ENCODE results near the gene TMEM181. TPM values are rescaled to one million over a fixed set of nuclear protein-coding genes. Genes with fewer than 3 reads are reported as not detected.

Gene TMEM181
- polyA plus RNA-seq, 1 of the 3 experiments (the other 2 are of a cell fraction) = 19.5 TPM

- CTCF ChIA-PET = interaction anchor here (1.5 kb wide), 1 partner anchor 311 kb away, joined by 5 read pairs; no protein-coding TSS in a partner anchor
- Histone ChIP-seq H2AFZ (ENCODE audit: low read depth) (no peak overlapping the region), H3K9me2 (no peaks in the 10 kb centered on the region), H3K9ac (no peak overlapping the region), H3K4me2 (no peak overlapping the region), H3K27me3 (ENCODE audit: insufficient read depth) (no peaks in the 10 kb centered on the region), H3K9me3 (peaks cover 8% of the 10 kb centered on the region; the same call in 1 of the 2 replicates), H3K27ac (ENCODE audit: low read depth in 2 of 2, low read length in 1 of 2) (no peak overlapping the region), H3K79me2 (ENCODE audit: insufficient read depth) (no peaks in the 10 kb centered on the region), H3F3A (replicated peaks; ENCODE audit: insufficient read depth) (no peaks in the 10 kb centered on the region), H3K4me3 (ENCODE audit: low read depth in 2 of 2, low read length in 1 of 2) (no peak overlapping the region), H3K4me1 (ENCODE audit: control insufficient read depth in 1 of 2, insufficient read depth in 2 of 2, low read depth in 1 of 2, low read length in 1 of 2) (peaks cover 0 to 4% of the 10 kb centered on the region in 2 experiments; a peak in 1 of 4 replicates), H3K36me3 (replicated peaks in 1 of 2; ENCODE audit: control insufficient read depth in 1 of 2, insufficient read depth in 2 of 2, low read length in 1 of 2) (no peaks in the 10 kb centered on the region), H4K20me1 (ENCODE audit: insufficient read depth) (no peaks in the 10 kb centered on the region)
- POLR2A ChIA-PET = no interaction called here
- TF ChIP-seq ZBTB33 (IDR thresholded peaks at IDR 0.05; ENCODE audit: borderline replicate concordance, low read depth) = no peak
- 96% methylated on average over 2 of the region's 2 CpGs for WGBS (ENCODE audit: low lambda C conversion rate)
- no peak for DNase-seq
These were observed 27.9 kb upstream of the TMEM181 start for GRCh38 chr6:158531970-158532369.

GRCh38 chr6:158536084-158536890 is 23.6 kb upstream of the TMEM181 start:
- Histone ChIP-seq H3K79me2 (ENCODE audit: insufficient read depth) (no peaks in the 10 kb centered on the region), H3K36me3 (replicated peaks in 1 of 2; ENCODE audit: control insufficient read depth in 1 of 2, insufficient read depth in 2 of 2, low read length in 1 of 2) (no peaks in the 10 kb centered on the region), H3K27ac (ENCODE audit: low read depth in 2 of 2, low read length in 1 of 2) (peak overlapping the region in 1 of 2 experiments; percentile 87; a peak in 2 of 4 replicates), H4K20me1 (ENCODE audit: insufficient read depth) (no peaks in the 10 kb centered on the region), H3K9ac (peak overlapping the region; percentile 28; the same call in 1 of the 2 replicates), H3K9me2 (no peaks in the 10 kb centered on the region), H2AFZ (ENCODE audit: low read depth) (peak overlapping the region; percentile 59; the same call in 1 of the 2 replicates), H3K27me3 (ENCODE audit: insufficient read depth) (no peaks in the 10 kb centered on the region), H3K4me3 (ENCODE audit: low read depth in 2 of 2, low read length in 1 of 2) (peak overlapping the region; percentile 64 to 84), H3F3A (replicated peaks; ENCODE audit: insufficient read depth) (no peaks in the 10 kb centered on the region), H3K9me3 (no peaks in the 10 kb centered on the region), H3K4me2 (peak overlapping the region; percentile 98), H3K4me1 (ENCODE audit: control insufficient read depth in 1 of 2, insufficient read depth in 2 of 2, low read depth in 1 of 2, low read length in 1 of 2) (peaks cover 0 to 8% of the 10 kb centered on the region in 2 experiments; a peak in 1 of 4 replicates)
- POLR2A ChIA-PET = interaction anchor here (0.5 to 1.9 kb wide), 9 partner anchors 16 to 328 kb away, joined by 3 to 6 read pairs (median 4); partner anchors contain the start of genes DYNLT1 and TMEM181
- DNase-seq = peak; percentile 90
- under 1% methylated on average over 24 of the region's 75 CpGs for WGBS (ENCODE audit: low lambda C conversion rate)
- CTCF ChIA-PET = interaction anchor here (0.8 to 2.6 kb wide), 8 partner anchors 17 to 322 kb away, joined by 3 to 21 read pairs (median 4); no protein-coding TSS in a partner anchor
- peak; percentile 89 for TF ChIP-seq SIN3A (IDR thresholded peaks at IDR 0.05; ENCODE audit: borderline replicate concordance, low read depth, low read length)
- no peak for TF ChIP-seq PBX3 (IDR thresholded peaks at IDR 0.05)
- TF ChIP-seq NRF1 (IDR thresholded peaks at IDR 0.05; ENCODE audit: low read depth, low read length) = no peak
- TF ChIP-seq MAX (IDR thresholded peaks at IDR 0.05; ENCODE audit: low read depth) = peak; percentile 63; the same call in 1 of the 2 replicates
- 0 out of 2 replicates have a peak, but pooled peaks have one; percentile 19 for TF ChIP-seq ELF1 (IDR thresholded peaks at IDR 0.05)
- peak; percentile 19; the same call in 1 of the 2 replicates for TF ChIP-seq GABPA (IDR thresholded peaks at IDR 0.05; ENCODE audit: low read depth)
- no peak for TF ChIP-seq EZH2phosphoT487 (IDR thresholded peaks at IDR 0.05; ENCODE audit: borderline replicate concordance, low read depth)
- 0 out of 2 replicates have a peak, but pooled peaks have one; percentile 26 for TF ChIP-seq MXI1 (IDR thresholded peaks at IDR 0.05; ENCODE audit: low read depth, low read length)
- peak; percentile 22; the same call in 1 of the 2 replicates for TF ChIP-seq FOXJ3 (CRISPR knock-in tag; IDR thresholded peaks at IDR 0.05)
- TF ChIP-seq REST (IDR thresholded peaks at IDR 0.05; ENCODE audit: low read depth, low read length) = peak; percentile 100
